ENCODE results near the gene MYBPH. TPM values are rescaled to one million over a fixed set of nuclear protein-coding genes. Genes with fewer than 3 reads are reported as not detected.
A peak's percentile ranks its signal among the peaks of the same experiment; 100 is the strongest.

Gene MYBPH
- polyA plus RNA-seq, 5 donors = 0.08 to 14.4 (median 0.13) TPM

DNA sequence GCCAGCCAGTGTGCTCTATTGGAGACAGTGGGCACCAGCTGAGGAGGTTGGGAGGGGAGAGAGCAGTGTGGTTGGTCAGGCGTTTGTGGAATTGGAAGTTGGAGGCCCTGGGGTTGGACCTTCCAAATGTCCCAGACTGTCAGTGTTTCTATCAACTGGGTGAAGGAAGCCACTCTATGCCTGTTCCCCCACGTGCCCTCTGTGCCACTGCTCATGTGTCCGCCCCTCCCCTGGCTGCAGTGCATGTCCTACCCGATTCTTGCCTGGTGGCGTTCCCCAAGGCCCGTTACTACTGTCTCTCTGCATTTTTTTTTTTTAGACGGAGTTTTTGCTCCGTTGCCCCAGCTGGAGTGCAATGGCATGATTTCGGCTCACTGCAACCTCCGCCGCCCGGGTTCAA is 27.0 kb downstream of the MYBPH start:
- no peak for DNase-seq

DNA sequence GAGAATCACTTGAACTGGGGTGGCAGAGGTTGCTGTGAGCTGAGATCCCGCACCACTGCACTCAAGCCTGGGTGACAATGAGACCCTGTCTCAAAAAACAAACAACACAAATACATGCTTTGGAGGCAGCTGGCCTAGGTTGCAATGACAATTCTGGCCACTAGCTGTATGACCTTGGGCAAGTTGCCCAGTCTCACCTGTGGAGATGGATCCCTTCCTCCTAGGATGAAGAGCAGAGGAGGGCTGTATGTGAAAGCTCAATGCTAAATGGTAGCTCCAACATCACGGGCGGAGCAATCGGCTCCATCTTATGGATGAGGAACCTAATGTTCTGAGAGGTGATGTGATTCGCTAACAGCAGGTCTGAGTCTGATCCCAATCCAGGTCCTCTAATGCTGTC is 27.5 kb downstream of the MYBPH start:
- no peak for DNase-seq

DNA sequence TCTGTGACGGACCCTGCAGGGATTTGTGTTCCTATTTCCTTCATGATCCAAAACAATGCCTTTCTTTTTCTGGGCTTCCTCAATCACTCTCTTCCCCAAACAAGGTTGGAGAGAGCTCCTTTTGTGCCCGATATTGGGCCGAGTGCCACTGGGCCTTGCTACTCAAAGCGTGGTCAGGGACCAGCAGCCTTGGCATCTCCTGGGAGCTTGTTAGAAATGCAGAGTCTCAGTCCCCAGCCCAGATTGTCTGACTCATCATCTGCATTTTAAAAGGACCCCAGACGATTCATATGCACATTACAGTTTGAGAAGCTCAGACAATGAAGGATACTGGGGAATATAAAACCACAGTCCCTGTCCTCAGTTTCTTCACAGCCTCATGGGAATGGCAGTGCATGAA is 28.2 kb downstream of the MYBPH start:
- no peak for DNase-seq

DNA sequence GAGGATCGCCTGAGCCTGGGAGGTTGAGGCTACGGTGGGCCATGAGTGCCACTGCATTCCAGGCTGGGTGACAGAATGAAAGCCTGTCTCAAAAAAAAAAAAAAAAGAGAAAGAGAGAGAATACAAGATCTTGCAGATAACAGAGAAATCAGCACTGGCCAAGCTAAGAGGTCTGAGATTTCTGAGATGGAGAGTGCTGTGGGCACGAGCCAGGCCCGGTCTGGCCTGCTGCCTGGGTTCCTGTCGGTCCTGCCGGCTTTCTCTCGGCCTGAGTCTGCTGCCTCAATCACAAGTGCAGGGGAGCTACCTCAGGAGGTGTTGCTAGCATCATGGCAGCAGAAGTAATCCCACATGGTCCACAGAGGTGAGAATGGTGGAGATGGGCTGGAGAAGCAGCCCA is 29.1 kb downstream of the MYBPH start:
- DNase-seq = no peak

DNA sequence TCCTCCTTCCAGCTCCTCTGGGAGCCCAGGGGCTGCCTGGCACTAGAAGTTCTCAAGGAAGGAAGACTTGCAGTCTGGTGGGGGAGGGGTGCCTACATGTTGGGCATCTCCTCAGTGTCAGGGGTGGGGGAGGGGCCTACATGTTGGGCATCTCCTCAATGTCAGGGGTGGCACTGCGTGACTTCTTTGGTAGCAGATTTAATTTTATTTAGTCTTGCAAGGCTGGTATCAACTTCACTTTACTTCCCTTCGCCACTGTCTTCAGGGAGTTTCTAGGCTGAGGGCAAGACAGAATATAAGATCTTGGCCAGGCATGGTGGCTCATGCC is 29.6 kb downstream of the MYBPH start:
- no peak for DNase-seq

DNA sequence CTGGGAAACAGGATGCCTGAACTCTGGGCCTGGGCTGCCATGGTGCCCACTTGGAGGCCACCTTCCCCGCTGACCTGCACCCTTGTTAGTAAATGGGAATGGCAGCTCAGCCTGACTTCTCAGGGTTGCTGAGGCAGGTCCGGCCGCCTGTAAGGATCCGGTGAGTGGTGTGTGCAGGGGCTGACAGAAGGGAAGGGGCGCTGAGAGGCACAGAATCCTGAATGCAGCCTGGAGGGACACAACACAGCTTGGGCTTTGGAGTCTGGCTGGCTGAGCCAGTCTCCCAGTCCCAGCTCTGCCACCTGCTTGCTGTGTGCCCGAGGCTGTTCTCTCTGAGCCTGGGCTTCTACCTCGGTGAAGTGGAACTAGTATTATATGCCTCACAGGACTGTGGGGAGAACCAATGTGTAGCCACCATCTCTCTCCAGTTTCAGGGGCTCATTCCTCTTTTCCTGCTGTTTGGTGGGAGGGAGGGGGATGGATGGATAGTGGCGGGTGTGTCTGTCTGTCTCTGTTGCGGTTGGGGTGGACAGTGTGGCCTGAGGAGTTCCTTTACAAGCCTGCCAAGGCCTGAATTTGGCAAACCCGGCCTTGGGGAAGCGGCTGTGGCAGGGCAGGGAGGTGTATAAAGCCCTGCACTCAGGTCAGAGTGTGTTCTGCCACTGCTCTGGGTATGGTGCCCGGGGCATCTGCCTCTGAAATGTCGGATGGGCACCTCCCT is 30.1 kb downstream of the MYBPH start:
- no peak for DNase-seq

DNA sequence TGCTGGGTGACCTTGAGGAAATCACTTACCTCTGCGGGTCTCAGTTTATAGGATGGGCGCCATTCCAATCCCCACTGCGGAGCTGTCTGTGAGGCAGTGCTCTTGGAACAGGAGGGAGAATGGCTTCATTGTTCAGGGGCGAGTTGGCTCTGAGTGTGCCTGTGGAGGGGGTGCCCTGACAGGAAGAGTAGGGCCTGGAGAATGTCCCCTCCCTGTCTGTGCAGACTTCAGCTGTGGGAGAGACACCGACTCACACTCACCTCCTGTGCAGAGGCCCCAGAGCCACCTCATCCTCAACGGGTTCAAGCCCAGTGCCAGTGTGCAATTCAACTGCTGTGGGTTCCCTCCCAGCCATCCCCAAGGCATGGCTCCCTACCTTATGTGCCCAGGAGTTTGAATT is 31.0 kb downstream of the MYBPH start:
- no peak for DNase-seq

DNA sequence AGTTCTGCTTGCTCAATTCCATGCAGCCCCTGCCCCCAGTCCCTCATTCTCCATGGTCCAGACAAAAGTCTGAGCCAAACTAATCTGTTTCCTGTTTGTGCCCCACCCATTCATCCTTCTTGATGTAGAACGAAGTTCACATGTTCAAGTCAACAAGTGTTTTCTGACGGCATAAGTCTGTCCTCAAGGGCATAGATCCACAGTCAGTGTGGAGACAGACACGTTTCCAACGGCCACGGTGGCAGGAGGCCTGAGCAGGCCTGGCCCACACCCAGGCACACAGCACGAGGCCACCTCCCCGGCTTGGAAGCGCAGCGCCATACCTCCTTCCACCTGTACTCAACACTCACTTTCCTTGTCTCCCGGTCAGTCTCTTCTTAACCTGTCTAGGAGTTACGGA is 32.0 kb downstream of the MYBPH start:
- no peak for DNase-seq

DNA sequence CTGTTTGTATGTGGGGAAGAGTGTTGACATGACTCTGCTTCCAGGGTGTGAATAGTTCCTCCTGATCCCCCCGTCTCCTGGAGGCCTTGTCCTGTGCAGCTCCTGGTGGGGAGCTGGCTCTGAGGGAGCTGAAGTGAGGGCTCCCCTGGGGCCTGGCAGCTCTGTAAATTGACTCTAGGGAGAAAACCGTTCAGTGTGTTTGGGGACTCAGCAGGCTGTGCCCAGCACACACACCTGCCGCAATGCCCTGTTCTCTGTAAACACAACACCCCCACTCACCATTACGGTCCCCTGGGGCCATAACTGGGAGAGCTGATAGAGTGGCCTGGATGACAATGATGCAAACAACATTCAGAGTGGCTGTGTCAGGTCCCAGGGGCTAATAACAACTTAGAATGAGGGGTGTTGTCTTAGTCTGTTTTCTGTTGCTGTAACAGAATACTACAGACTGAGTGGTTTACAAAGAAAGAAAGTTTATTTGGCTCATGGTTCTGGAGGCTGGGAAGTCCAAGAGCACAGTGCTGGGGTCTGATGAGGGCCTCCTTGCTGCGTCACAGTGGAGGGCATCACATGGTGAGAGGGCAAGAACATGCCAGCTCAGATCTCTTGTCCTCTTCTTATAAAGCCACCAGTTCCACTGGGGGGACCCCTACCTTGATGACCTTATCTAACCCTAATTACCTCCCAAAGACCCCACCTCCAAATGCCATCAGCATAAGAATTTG is 32.8 kb downstream of the MYBPH start:
- no peak for DNase-seq

DNA sequence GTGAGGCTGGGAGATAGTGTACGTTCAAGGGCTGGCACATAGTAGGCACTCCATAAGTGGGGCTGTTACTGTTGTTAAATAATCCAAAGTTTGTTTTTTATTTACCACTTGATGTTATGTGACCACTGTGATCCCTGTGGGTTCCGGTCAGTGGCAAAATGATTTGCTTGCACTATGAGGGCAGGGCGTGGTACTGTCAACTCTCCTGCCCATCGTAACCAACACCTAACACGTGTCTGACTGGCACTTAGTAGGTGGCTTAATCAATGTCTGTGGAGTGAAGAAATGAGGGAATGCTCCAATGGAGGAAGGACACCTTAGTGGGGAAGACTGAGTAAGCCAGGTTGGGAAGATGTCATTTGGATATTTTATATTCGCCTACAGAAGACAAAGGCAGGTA is 33.5 kb downstream of the MYBPH start:
- no peak for DNase-seq

DNA sequence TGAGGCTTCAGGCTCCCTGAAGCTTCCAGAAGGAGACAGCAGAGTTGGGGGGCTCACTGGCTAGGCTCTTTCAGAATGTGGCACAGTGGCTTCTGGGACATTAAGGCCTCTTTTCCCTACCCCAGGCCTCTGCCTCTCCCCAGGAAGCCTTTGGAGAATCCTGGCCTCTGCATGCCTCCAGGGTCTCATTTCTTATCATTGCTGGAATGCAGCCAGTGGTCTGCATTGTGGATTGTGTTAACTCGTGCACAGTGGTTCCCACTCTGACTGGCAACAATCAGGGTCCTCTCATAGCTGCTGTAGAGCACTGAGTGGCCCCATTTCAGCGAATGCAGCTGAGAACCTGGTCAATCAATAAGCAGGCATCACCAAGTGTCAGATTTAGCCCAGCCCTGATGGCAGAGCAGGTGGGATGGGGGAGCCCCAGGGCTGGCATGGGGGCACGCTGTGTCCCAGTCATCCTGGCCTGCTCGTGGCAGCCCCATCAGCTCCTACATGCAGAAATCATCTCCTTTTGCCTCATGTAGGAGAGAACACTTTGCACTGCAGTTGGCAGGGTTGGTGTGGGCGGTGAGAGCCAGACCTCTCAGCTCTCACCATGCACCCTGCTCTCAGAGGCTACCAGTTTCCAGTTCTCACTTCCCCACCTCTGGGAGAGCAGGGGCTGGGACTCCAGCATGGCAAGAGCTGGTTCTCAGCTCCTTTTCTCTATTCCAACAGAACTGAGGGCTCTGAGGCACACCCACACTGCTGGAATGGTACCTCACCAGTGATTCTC is 34.7 kb downstream of the MYBPH start:
- no peak for DNase-seq

DNA sequence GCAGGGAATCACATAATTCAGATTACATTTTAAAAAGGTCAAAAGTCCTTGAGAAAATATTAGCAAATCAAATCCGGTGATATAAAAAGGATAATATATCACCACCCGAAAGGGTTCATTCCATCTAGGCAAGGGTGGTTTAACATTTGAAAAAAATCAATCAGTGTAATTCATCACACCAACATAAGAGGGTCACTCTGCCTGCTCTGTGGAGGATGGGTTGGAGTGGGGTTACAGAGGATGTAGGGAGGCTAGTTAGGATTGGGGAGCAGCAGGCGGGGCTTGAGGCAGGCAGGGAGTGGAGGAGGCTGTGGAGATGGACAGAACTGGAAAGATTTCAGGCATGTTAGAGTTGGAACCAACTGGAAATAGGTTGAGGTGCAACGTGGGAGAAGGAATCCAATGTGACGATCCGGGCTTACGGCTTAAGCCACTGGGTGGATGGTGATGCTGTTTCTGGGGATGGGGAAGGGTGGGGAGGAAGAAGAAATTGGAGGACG is 35.6 kb downstream of the MYBPH start:
- no peak for DNase-seq

DNA sequence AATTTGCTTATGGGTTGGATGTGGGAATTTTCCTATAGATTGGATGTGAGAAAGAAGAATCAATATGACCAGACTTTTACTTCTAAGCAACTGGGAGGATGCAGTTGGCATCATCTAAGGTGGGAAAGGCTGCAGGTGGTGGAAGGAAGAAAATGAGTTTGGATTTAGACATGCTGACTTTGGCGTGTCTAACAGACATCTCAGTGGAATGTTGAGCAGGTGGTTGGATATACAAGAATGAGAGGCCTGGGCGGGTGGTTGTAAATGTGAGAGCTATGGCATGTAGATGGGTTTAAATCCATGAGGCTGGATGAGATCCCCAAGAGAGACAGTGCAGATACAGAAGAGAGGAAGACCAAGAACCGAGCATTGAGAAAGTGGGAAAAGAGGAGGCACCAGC is 37.6 kb downstream of the MYBPH start:
- DNase-seq = no peak

DNA sequence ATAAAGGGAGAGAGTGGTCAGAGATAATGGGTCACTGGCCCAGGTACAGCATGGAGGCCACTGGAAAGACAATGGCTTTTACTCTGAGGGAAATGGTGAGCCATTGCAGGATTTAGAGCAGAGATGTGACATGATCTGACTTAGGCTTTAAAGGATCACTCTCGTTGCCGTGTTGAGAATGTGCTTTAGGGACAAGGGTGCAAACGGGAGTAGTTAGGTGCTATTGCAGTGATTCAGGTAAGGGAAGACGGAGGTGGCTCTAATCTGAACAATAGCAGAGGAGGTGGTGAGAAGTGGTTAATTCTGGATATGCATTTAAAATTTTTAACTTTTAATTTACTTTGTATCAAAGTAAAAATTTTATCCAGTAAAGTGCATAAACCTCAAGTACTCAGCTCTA is 38.3 kb downstream of the MYBPH start:
- DNase-seq = no peak

DNA sequence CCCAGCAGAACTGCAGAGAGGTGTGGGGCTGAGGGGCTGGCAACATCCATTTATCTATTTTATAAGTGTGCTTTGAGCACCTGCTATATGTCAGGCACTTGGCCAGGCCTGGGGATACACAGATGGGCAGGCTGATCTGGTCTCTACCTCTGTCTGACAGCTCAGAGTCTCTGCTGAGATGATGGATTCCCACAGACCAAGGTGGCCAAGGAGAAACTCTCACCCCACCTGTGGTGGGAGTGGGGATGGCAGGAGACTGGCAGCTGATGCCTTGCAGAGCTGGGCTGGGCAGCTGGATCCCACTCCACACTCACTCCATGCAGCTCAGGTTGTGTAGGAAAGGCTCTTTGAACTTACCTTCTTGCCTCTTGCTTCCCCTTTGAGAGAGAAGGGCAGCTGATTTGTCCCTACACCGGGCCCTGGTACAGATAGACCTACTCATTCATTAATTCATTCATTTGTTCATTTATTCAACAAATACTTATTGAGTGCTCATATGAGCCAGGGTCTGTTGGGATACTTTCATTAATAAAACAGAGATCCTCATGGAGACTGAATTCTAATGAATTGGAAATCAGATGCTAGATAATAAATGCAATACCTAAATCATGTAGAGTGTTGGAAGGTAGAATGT is 39.1 kb downstream of the MYBPH start:
- DNase-seq = no peak

DNA sequence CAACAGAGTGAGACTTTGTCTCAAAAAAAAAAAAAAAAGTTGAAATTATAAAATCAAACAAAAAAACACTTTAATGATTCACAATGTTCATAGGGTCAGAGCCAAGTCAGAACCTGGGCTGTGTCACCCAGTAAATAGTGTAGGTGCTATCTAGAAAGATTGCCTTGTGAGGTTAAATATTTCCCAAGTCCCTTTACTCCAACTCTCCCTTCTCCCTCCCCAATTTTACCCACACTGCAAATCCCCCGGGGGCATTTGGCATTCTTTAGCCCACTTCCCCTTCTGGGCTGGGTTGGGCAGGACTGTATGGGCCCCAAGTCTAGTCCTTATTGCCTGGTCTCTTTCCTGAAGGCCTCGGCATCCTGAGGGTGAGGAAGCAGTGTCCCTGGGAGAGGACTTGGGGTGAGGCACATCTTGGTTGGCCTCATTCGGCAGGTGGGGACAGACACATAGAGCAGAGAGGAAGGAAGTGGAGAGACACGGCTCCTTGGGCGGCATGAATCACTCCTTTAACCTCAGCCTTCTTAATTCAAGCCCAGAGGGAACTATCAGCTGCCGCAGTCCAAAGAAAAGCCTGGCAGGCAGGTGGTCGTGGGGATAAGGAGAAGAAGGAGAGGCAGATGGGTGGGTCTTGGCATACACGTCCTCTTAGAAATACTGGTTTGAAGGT is 39.9 kb downstream of the MYBPH start:
- DNase-seq = no peak

DNA sequence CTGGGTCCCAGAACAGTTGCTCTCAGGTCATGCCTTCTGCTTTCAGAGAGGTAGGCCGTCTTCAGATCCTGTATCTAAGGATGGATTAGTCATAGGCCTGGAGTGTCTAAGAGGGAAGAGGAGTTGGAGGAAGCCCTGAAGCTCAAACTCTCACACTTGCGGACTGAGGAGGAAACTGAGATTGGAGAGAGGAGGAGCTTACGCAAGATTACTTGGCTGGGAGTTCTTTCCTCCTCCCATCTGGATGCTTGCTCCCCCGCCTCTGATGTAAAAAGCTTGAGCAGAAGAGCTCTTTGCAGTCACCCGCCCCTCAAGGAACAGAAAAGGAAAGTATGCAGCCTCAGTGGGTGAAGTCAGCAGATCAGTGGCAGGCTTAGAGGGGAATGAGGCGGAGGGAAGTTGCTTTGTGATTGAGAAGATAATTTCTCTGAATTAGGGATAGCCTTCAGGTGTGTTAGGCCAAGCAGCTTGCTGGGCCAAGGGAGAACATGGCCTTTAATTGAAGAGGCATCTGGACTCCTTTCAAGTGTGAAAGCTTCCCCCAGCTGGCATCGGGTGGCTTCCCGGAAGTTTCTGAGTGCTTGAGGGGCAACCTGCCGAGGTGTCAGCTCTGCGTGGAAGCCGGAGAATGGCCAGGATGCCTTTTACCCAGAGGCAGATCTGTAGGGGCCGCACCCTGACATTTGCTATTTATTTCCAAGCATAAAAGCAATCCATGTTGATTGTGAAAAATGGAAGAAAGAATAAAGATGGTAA is 41.5 kb downstream of the MYBPH start:
- DNase-seq = no peak

DNA sequence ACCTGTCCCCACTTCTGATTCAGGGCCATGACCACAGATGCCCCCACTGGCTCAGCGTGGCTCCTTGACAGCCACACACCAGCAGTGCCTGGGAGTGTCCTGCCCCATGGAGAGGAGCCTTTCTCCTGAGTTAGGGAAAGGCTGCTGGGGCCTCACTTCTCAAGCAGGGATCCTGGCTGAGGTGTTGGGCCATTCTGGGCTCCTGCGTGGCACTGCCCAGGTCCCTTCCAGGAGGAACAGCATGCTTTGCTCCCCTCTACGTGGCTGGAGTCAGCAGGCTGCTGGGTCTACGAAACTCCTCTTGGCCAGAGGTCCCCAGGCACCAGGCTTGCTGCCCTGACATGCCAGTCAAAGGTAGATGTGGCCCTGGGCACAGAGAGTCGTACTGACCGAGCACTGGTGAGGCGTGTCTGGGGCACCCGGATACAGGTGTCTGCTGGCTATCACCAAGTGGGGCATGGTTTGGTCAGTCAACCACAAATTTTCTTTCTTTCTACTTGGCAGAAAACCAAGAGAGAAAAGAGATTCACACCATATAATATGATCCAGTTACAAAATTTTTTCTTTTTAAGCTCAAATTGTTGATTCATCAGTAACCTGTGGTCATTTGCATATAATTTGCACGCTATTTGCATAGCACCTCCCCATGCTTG is 44.0 kb downstream of the MYBPH start:
- DNase-seq = no peak

DNA sequence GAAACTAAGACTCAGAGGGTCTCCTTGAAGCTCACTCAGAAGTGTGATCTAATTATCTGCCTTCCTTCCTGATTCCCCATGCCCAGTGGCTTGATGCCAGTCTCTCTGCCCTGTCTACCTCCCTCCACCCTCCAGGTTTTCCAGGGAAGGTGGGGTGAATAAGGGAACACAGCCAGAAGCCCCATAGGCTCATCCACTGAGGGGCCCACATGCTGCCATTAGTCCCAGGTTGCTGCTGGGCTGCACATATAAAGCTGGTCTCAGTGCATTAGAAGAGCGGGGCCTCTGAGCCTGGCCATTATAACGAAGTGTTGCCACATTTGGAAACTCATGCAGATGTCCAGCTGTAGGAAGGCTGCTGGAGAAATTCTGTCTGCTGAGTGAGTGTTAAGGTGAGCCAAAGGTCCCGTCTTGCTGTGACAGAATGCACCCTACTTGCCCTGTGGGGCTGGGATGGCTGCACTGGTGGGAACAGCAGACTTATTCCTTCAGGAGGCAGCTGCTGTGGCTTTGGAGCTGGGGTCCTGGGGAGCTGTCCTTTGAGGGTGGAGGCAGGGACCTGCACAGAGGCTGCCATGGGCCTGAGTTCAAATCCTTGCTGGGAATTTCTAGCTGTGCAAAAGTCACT is 45.2 kb downstream of the MYBPH start:
- DNase-seq = peak; percentile 52 to 59

All from right lung (tissue), 5 donors.